H9 (cell line): ENCODE results near the gene SEPTIN5. TPM values are rescaled to one million over a fixed set of nuclear protein-coding genes. Genes with fewer than 3 reads are reported as not detected.

Experiments
- DNase-seq: peaks from one replicate; pipeline ENCODE4 v3.0.0-alpha.2; 2017
- H2AFZ ChIP-seq: one replicate; pipeline ENCODE4 v1.6.1; 2013; ENCODE audit warnings: mild to moderate bottlenecking, low read length, control low read depth, moderate library complexity
- H2AK5ac ChIP-seq: 2 replicates; pipeline ENCODE4 v1.6.1; 2013; ENCODE audit warnings: low read length, control low read depth, mixed read lengths; ENCODE audit not compliant: insufficient read length
- H2BK120ac ChIP-seq: one replicate; pipeline ENCODE4 v1.6.1; 2013; ENCODE audit warnings: low read depth, mild to moderate bottlenecking, low read length, control low read depth, inconsistent platforms; ENCODE audit not compliant: poor library complexity, severe bottlenecking
- H2BK12ac ChIP-seq: 2 replicates; pipeline ENCODE4 v1.6.1; 2013; ENCODE audit warnings: low read length, control low read depth, mixed read lengths, low read depth; ENCODE audit not compliant: insufficient read length
- H2BK15ac ChIP-seq: 2 replicates; pipeline ENCODE4 v1.6.1; 2013; ENCODE audit warnings: low read depth, low read length, control low read depth
- H2BK20ac ChIP-seq: one replicate; pipeline ENCODE4 v1.6.1; 2013; ENCODE audit warnings: low read depth, mild to moderate bottlenecking, low read length, control low read depth, inconsistent platforms; ENCODE audit not compliant: poor library complexity, severe bottlenecking
- H2BK5ac ChIP-seq: 2 replicates; pipeline ENCODE4 v1.6.1; 2013; ENCODE audit warnings: low read length, control low read depth, mixed read lengths; ENCODE audit not compliant: insufficient read length
- H3K14ac ChIP-seq: 2 replicates; pipeline ENCODE4 v1.6.1; 2013; ENCODE audit warnings: low read length, control low read depth; ENCODE audit not compliant: insufficient read depth
- H3K18ac ChIP-seq: 2 replicates; pipeline ENCODE4 v1.6.1; 2013; ENCODE audit warnings: low read depth, mild to moderate bottlenecking, mixed read lengths, low read length, control low read depth; ENCODE audit not compliant: insufficient read length
- H3K23ac ChIP-seq: 2 replicates; pipeline ENCODE4 v1.6.1; 2013; ENCODE audit warnings: low read length, control low read depth, mixed read lengths, low read depth; ENCODE audit not compliant: insufficient read length
- H3K23me2 ChIP-seq: 2 replicates; pipeline ENCODE4 v1.6.1; 2013; ENCODE audit warnings: low read depth, mild to moderate bottlenecking, mixed read lengths, low read length, control low read depth; ENCODE audit not compliant: insufficient read length, poor library complexity, severe bottlenecking
- H3K27ac ChIP-seq: 2 replicates; pipeline ENCODE4 v1.5.1; 2013; ENCODE audit warnings: low read length, control low read depth, mixed read lengths, low read depth; ENCODE audit not compliant: insufficient read length
- H3K27me3 ChIP-seq: 2 replicates; pipeline ENCODE4 v1.6.1; 2013; ENCODE audit warnings: low read length, control low read depth, inconsistent platforms; ENCODE audit not compliant: insufficient read depth
- H3K4ac ChIP-seq: 2 replicates; pipeline ENCODE4 v1.6.1; 2013; ENCODE audit warnings: low read depth, mild to moderate bottlenecking, control low read depth, inconsistent platforms, low read length, moderate library complexity
- H3K4me1 ChIP-seq: 2 replicates; pipeline ENCODE4 v1.6.1; 2013; ENCODE audit warnings: low read length, control low read depth, inconsistent platforms; ENCODE audit not compliant: insufficient read depth
- H3K4me2 ChIP-seq: 2 replicates; pipeline ENCODE4 v1.6.1; 2013; ENCODE audit warnings: low read length, control low read depth, mixed read lengths; ENCODE audit not compliant: insufficient read length, insufficient read depth
- H3K56ac ChIP-seq: 2 replicates; pipeline ENCODE4 v1.6.1; 2013; ENCODE audit warnings: low read depth, mild to moderate bottlenecking, mixed read lengths, low read length, control low read depth; ENCODE audit not compliant: insufficient read length
- H3K79me1 ChIP-seq: 2 replicates; pipeline ENCODE4 v1.6.1; 2013; ENCODE audit warnings: low read depth, mild to moderate bottlenecking, moderate library complexity, low read length, control low read depth, inconsistent platforms; ENCODE audit not compliant: insufficient read depth, poor library complexity, severe bottlenecking
- H3K79me2 ChIP-seq: 2 replicates; pipeline ENCODE4 v1.6.1; 2013; ENCODE audit warnings: low read length, control low read depth, inconsistent platforms; ENCODE audit not compliant: insufficient read depth
- H3K9ac ChIP-seq: 2 replicates; pipeline ENCODE4 v1.6.1; 2013; ENCODE audit warnings: low read length, control low read depth, mixed read lengths; ENCODE audit not compliant: insufficient read length; ENCODE audit errors: extremely low read depth
- H3K9me3 ChIP-seq: one replicate; pipeline ENCODE4 v1.6.1; 2013; ENCODE audit warnings: low read depth, low read length, inconsistent platforms; ENCODE audit not compliant: control insufficient read depth
- H3T11ph ChIP-seq: one replicate; pipeline ENCODE4 v1.6.1; 2013; ENCODE audit warnings: mild to moderate bottlenecking, low read length, control low read depth, inconsistent platforms
- H4K20me1 ChIP-seq: one replicate; pipeline ENCODE4 v1.6.1; 2013; ENCODE audit not compliant: control insufficient read depth, insufficient read length, insufficient read depth
- H4K5ac ChIP-seq: 2 replicates; pipeline ENCODE4 v1.6.1; 2013; ENCODE audit warnings: low read depth, mild to moderate bottlenecking, mixed read lengths, low read length, control low read depth; ENCODE audit not compliant: insufficient read length
- H4K8ac ChIP-seq: replicated peaks from 2 replicates; pipeline ENCODE4 v1.6.1; 2013; ENCODE audit warnings: low read length, control low read depth, mixed read lengths, low read depth; ENCODE audit not compliant: insufficient read length
- H4K91ac ChIP-seq: 2 replicates; pipeline ENCODE4 v1.6.1; 2013; ENCODE audit warnings: low read depth, mild to moderate bottlenecking, moderate library complexity, mixed read lengths, low read length, control low read depth; ENCODE audit not compliant: insufficient read length
- H3K27ac Mint-ChIP-seq, 3 experiments: 2 replicates in 2 of 3; 3 replicates in 1 of 3; pipeline ENCODE4 v1.8.0; 2020 to 2021; ENCODE audit warnings: mixed read lengths in 3 of 3, mild to moderate bottlenecking in 1 of 3, moderate library complexity in 1 of 3
- H3K27me3 Mint-ChIP-seq: 2 replicates; pipeline ENCODE4 v1.8.0; 2021; ENCODE audit warnings: low read depth, mild to moderate bottlenecking, moderate library complexity, mixed read lengths
- H3K36me3 Mint-ChIP-seq, 3 experiments: 2 replicates in 2 of 3; 3 replicates in 1 of 3; pipeline ENCODE4 v1.8.0; 2020 to 2021; ENCODE audit warnings: low read depth in 3 of 3, mixed read lengths in 3 of 3; ENCODE audit not compliant: insufficient read depth in 1 of 3
- H3K4me1 Mint-ChIP-seq, 2 experiments: 2 replicates each; pipeline ENCODE4 v1.8.0; 2020; ENCODE audit warnings: mixed read lengths in 2 of 2
- H3K4me3 Mint-ChIP-seq, 2 experiments: 2 replicates in 1 of 2; 3 replicates in 1 of 2; pipeline ENCODE4 v1.8.0; 2020 to 2021; ENCODE audit warnings: mild to moderate bottlenecking in 2 of 2, mixed read lengths in 2 of 2, moderate library complexity in 1 of 2
- H3K9me3 Mint-ChIP-seq, 2 experiments: 2 replicates in 1 of 2; 3 replicates in 1 of 2; pipeline ENCODE4 v1.8.0; 2020; ENCODE audit warnings: mild to moderate bottlenecking in 2 of 2, mixed read lengths in 2 of 2, moderate library complexity in 1 of 2
- CTCF ChIP-seq: fragments of 200-600 bp; sonication (generic); conservative IDR thresholded peaks from 3 replicates; pipeline ENCODE4 v1.8.0; 2021; ENCODE audit warnings: antibody characterized with exemption, mild to moderate bottlenecking
- WGBS: extraction: QIAGEN DNeasy Blood & Tissue Kit; methylation state at CpG from one replicate; pipeline ENCODE4 v1.1.7; 2013; ENCODE audit warnings: missing lambda C conversion rate, low lambda C conversion rate, mixed read lengths; ENCODE audit not compliant: insufficient read length; ENCODE audit errors: extremely low coverage; 5-methylcytosine and 5-hydroxymethylcytosine counted together
- total RNA-seq: library from RNA; stranded (reverse); gene quantifications from 2 replicates; pipeline ENCODE4 v1.2.1, GENCODE V29; 2021

The SEPTIN5 gene
- total RNA-seq, 1 experiment from 2014 or later: 17.8 TPM

GRCh38 chr22:19730655-19731360, 16.5 kb downstream of the SEPTIN5 start:
- Histone ChIP-seq H3K79me2 (no peaks in the 10 kb centered on the region), H3K14ac (no peak overlapping the region), H3K4ac (no peak overlapping the region), H4K91ac (no peak overlapping the region), H3K9me3 (no peaks in the 10 kb centered on the region), H3K79me1 (no peaks in the 10 kb centered on the region), H2BK120ac (no peak overlapping the region), H2BK15ac (no peak overlapping the region), H3K4me2 (peak overlapping the region; percentile 18), H3T11ph (no peak overlapping the region), H3K56ac (no peak overlapping the region), H3K4me1 (no peaks in the 10 kb centered on the region), H2BK5ac (no peak overlapping the region), H3K23me2 (peaks cover 2% of the 10 kb centered on the region), H2BK20ac (no peak overlapping the region), H2BK12ac (no peak overlapping the region), H4K20me1 (peaks cover 4% of the 10 kb centered on the region), H3K27ac (no peak overlapping the region), H3K9ac (no peak overlapping the region), H3K27me3 (peaks cover 19% of the 10 kb centered on the region; the same call in 1 of the 2 replicates), H4K8ac (no peak overlapping the region), H4K5ac (no peak overlapping the region), H3K18ac (no peak overlapping the region), H2AFZ (no peak overlapping the region), H3K23ac (no peak overlapping the region), H2AK5ac (no peak overlapping the region)
- H3K27ac Mint-ChIP-seq: no peak overlapping the region
- H3K27me3 Mint-ChIP-seq: peaks cover 60% of the 10 kb centered on the region
- peak overlapping the region; percentile 52 to 71 for H3K4me3 Mint-ChIP-seq
- peak; percentile 84 for DNase-seq
- peaks cover 8 to 13% of the 10 kb centered on the region in 2 experiments; a peak in 3 of 5 replicates for H3K9me3 Mint-ChIP-seq
- H3K36me3 Mint-ChIP-seq: no peaks in the 10 kb centered on the region
- H3K4me1 Mint-ChIP-seq: 0 out of 4 replicates have a peak, but pooled peaks cover 0 to 5% of the 10 kb centered on the region in 2 experiments
- no CpG with 5 or more reads among the region's 48 CpGs for WGBS
- TF ChIP-seq CTCF: peak; percentile 97
